HG03045 (cell line): ENCODE data around the gene CCNYL1.

ENCODE experiments used
- ATAC-seq: cut with Tn5 transposase; IDR thresholded peaks from one replicate; pipeline ENCODE4 v1.9.1; 2021; ENCODE audit warnings: mild to moderate bottlenecking, moderate library complexity; ENCODE audit not compliant: unreplicated experiment

CCNYL1 gene

GRCh38 chr2:207764096-207764630 is 52.7 kb downstream of the CCNYL1 start:
- ATAC-seq = no peak

GRCh38 chr2:207765547-207765946 is 54.1 kb downstream of the CCNYL1 start:
- ATAC-seq = no peak

GRCh38 chr2:207766041-207766551 is 54.7 kb downstream of the CCNYL1 start:
- ATAC-seq = no peak

- no peak for ATAC-seq
These were observed 55.4 kb downstream of the CCNYL1 start for GRCh38 chr2:207766697-207767460.

GRCh38 chr2:207767461-207768167 is 56.2 kb downstream of the CCNYL1 start:
- no peak for ATAC-seq

GRCh38 chr2:207768168-207768865 is 56.9 kb downstream of the CCNYL1 start:
- no peak for ATAC-seq

GRCh38 chr2:207768866-207769596 is 57.6 kb downstream of the CCNYL1 start:
- peak; percentile 14 for ATAC-seq

GRCh38 chr2:207770602-207771404 is 59.4 kb downstream of the CCNYL1 start:
- no peak for ATAC-seq

- no peak for ATAC-seq
These were observed 60.0 kb downstream of the CCNYL1 start for GRCh38 chr2:207771421-207771820.

- ATAC-seq = no peak
These were observed 60.8 kb downstream of the CCNYL1 start for GRCh38 chr2:207772081-207772843.

- no peak for ATAC-seq
These were observed 61.4 kb downstream of the CCNYL1 start for GRCh38 chr2:207772844-207773205.

- ATAC-seq = no peak
These were observed 64.0 kb downstream of the CCNYL1 start for GRCh38 chr2:207775473-207775872.

GRCh38 chr2:207777124-207777523 is 65.7 kb downstream of the CCNYL1 start:
- no peak for ATAC-seq

GRCh38 chr2:207778298-207778882 is 67.0 kb downstream of the CCNYL1 start:
- ATAC-seq = no peak

GRCh38 chr2:207779523-207779922 is 68.1 kb downstream of the CCNYL1 start:
- ATAC-seq = no peak

GRCh38 chr2:207782238-207783030 is 71.0 kb downstream of the CCNYL1 start:
- ATAC-seq = no peak

- no peak for ATAC-seq
These were observed 72.1 kb downstream of the CCNYL1 start for GRCh38 chr2:207783514-207783913.

- ATAC-seq = no peak
These were observed 73.5 kb downstream of the CCNYL1 start for GRCh38 chr2:207784898-207785297.
